HUES64 (cell line): Measurements from ENCODE around the gene EML6.
"Not testable (repeated sequence)": the region's sequence is repeated elsewhere in the genome, so short reads cannot be mapped to it uniquely, and the experiment has no call there.

Experiments
- H3K27ac ChIP-seq: 2 replicates; pipeline ENCODE4 v1.7.0; 2013; ENCODE audit warnings: low read depth, low read length, inconsistent platforms
- H3K27me3 ChIP-seq: 2 replicates; pipeline ENCODE4 v1.6.1; 2013; ENCODE audit warnings: mild to moderate bottlenecking, low read length; ENCODE audit not compliant: insufficient read depth
- H3K36me3 ChIP-seq: 2 replicates; pipeline ENCODE4 v1.6.1; 2013; ENCODE audit warnings: mild to moderate bottlenecking, low read length; ENCODE audit not compliant: insufficient read depth
- H3K4me1 ChIP-seq: 2 replicates; pipeline ENCODE4 v1.6.1; 2013; ENCODE audit warnings: mild to moderate bottlenecking, low read length, moderate library complexity; ENCODE audit not compliant: insufficient read depth
- H3K4me3 ChIP-seq: 2 replicates; pipeline ENCODE4 v1.5.1; 2013; ENCODE audit warnings: mild to moderate bottlenecking, low read length, moderate library complexity
- H3K9ac ChIP-seq: 2 replicates; pipeline ENCODE4 v1.6.1; 2013; ENCODE audit warnings: mild to moderate bottlenecking, low read depth, low read length
- H3K9me3 ChIP-seq: 2 replicates; pipeline ENCODE4 v1.6.1; 2013; ENCODE audit warnings: low read depth, low read length; ENCODE audit not compliant: insufficient read depth
- WGBS: fragments of 150-250, 120-280 bp; methylation state at CpG from one replicate; pipeline ENCODE4 v1.1.7; 2013; ENCODE audit warnings: missing lambda C conversion rate; 5-methylcytosine and 5-hydroxymethylcytosine counted together

The EML6 gene

GRCh38 chr2:54864727-54865126 is 141.3 kb downstream of the EML6 start:
- no peak overlapping the region for H3K9ac ChIP-seq

GRCh38 chr2:54866179-54866578 is 142.7 kb downstream of the EML6 start:
- H3K9ac ChIP-seq, result no peak overlapping the region
- no peaks in the 10 kb centered on the region for H3K9me3 ChIP-seq
- WGBS, result 93% methylated on average over 2 of the region's 2 CpGs
- no peak overlapping the region for H3K27ac ChIP-seq
- H3K27me3 ChIP-seq, result no peaks in the 10 kb centered on the region
- H3K36me3 ChIP-seq, result no peaks in the 10 kb centered on the region
- no peak overlapping the region for H3K4me3 ChIP-seq
- H3K4me1 ChIP-seq, result no peaks in the 10 kb centered on the region; the same call in 1 of the 2 replicates

More at GRCh38 chr2:54864727-54865126, 141.3 kb downstream of the EML6 start:
- 91% methylated on average over 4 of the region's 5 CpGs for WGBS
- Histone ChIP-seq H3K36me3 (no peaks in the 10 kb centered on the region), H3K27ac (no peak overlapping the region), H3K27me3 (no peaks in the 10 kb centered on the region), H3K4me1 (no peaks in the 10 kb centered on the region; the same call in 1 of the 2 replicates), H3K4me3 (no peak overlapping the region), H3K9me3 (no peaks in the 10 kb centered on the region)

- no peaks in the 10 kb centered on the region for H3K9me3 ChIP-seq
- H3K4me3 ChIP-seq, result no peak overlapping the region
- no peaks in the 10 kb centered on the region; the same call in 1 of the 2 replicates for H3K4me1 ChIP-seq
- no peaks in the 10 kb centered on the region for H3K27me3 ChIP-seq
- H3K27ac ChIP-seq, result no peak overlapping the region
- WGBS, result 78% methylated on average over 5 of the region's 5 CpGs
- no peaks in the 10 kb centered on the region for H3K36me3 ChIP-seq
- no peak overlapping the region for H3K9ac ChIP-seq
Observed at GRCh38 chr2:54866868-54867267, 143.4 kb downstream of the EML6 start.

- Histone ChIP-seq H3K9me3 (no peaks in the 10 kb centered on the region), H3K27me3 (no peaks in the 10 kb centered on the region), H3K36me3 (no peaks in the 10 kb centered on the region), H3K4me3 (no peak overlapping the region), H3K4me1 (no peaks in the 10 kb centered on the region; the same call in 1 of the 2 replicates), H3K27ac (no peak overlapping the region), H3K9ac (no peak overlapping the region)
- 92% methylated on average over 2 of the region's 2 CpGs for WGBS
Observed at GRCh38 chr2:54867457-54867856, 144.0 kb downstream of the EML6 start.

- WGBS, result 93% methylated on average over 13 of the region's 13 CpGs
- Histone ChIP-seq H3K4me1 (no peaks in the 10 kb centered on the region), H3K9me3 (no peaks in the 10 kb centered on the region), H3K4me3 (no peak overlapping the region), H3K27me3 (no peaks in the 10 kb centered on the region), H3K36me3 (no peaks in the 10 kb centered on the region), H3K9ac (no peak overlapping the region), H3K27ac (no peak overlapping the region)
Observed at GRCh38 chr2:54871457-54872107, 148.1 kb downstream of the EML6 start.

GRCh38 chr2:54872780-54873179 is 149.3 kb downstream of the EML6 start:
- Histone ChIP-seq H3K27me3 (no peaks in the 10 kb centered on the region), H3K36me3 (no peaks in the 10 kb centered on the region), H3K4me1 (no peaks in the 10 kb centered on the region), H3K9me3 (no peaks in the 10 kb centered on the region), H3K9ac (no peak overlapping the region), H3K27ac (no peak overlapping the region), H3K4me3 (no peak overlapping the region)
- 93% methylated on average over 3 of the region's 3 CpGs for WGBS

- not testable (repeated sequence) for H3K36me3 ChIP-seq, H3K9ac ChIP-seq, H3K9me3 ChIP-seq, H3K27me3 ChIP-seq, H3K4me1 ChIP-seq, H3K27ac ChIP-seq, H3K4me3 ChIP-seq
- 100% methylated on average over 1 of the region's 3 CpGs for WGBS
Observed at GRCh38 chr2:54873236-54873635, 149.8 kb downstream of the EML6 start.

- H3K36me3 ChIP-seq, result no peaks in the 10 kb centered on the region
Observed at GRCh38 chr2:54876764-54877163, 153.3 kb downstream of the EML6 start.

GRCh38 chr2:54878182-54878581 is 154.7 kb downstream of the EML6 start:
- no peak overlapping the region for H3K4me3 ChIP-seq
- H3K9ac ChIP-seq, result no peak overlapping the region
- WGBS, result 91% methylated on average over 4 of the region's 4 CpGs
- H3K36me3 ChIP-seq, result no peaks in the 10 kb centered on the region
- H3K27ac ChIP-seq, result no peak overlapping the region
- no peaks in the 10 kb centered on the region for H3K4me1 ChIP-seq
- H3K9me3 ChIP-seq, result no peaks in the 10 kb centered on the region
- H3K27me3 ChIP-seq, result no peaks in the 10 kb centered on the region

More at GRCh38 chr2:54876764-54877163, 153.3 kb downstream of the EML6 start:
- Histone ChIP-seq H3K27ac (no peak overlapping the region), H3K27me3 (no peaks in the 10 kb centered on the region), H3K9me3 (no peaks in the 10 kb centered on the region), H3K4me1 (no peaks in the 10 kb centered on the region), H3K4me3 (no peak overlapping the region), H3K9ac (no peak overlapping the region)
- WGBS, result 96% methylated on average over 1 of the region's 1 CpG

DNA sequence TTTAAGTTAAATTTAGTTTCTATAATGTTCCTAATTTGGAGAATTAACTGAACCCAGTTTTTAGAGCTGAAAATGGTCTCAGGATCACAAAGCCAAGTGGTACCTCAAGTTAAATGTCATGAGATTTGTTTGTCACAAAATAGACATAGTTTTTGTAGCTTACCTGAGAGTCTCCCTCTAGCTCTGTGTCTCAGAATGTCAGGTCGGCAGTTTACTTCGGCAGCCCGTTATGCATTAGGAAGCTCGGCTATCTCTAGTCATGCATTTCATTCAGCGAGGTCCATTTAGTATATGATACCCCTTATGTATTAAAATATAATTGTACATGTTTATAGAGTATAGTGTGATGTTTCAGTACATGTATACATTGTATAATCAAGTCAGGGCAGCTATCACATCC is 155.6 kb downstream of the EML6 start:
- H3K4me3 ChIP-seq, result no peak overlapping the region
- H3K9me3 ChIP-seq, result no peaks in the 10 kb centered on the region
- no peaks in the 10 kb centered on the region for H3K36me3 ChIP-seq
- 88% methylated on average over 4 of the region's 5 CpGs for whole genome bisulfite sequencing
- H3K4me1 ChIP-seq, result no peaks in the 10 kb centered on the region
- H3K27ac ChIP-seq, result no peak overlapping the region
- no peaks in the 10 kb centered on the region for H3K27me3 ChIP-seq
- H3K9ac ChIP-seq, result no peak overlapping the region

GRCh38 chr2:54879598-54880332 is 156.3 kb downstream of the EML6 start:
- WGBS, result 93% methylated on average over 14 of the region's 14 CpGs
- H3K9me3 ChIP-seq, result no peaks in the 10 kb centered on the region
- H3K4me3 ChIP-seq, result no peak overlapping the region

More at GRCh38 chr2:54879598-54880332, 156.3 kb downstream of the EML6 start:
- Histone ChIP-seq H3K9ac (no peak overlapping the region), H3K4me1 (no peaks in the 10 kb centered on the region), H3K36me3 (no peaks in the 10 kb centered on the region), H3K27me3 (no peaks in the 10 kb centered on the region), H3K27ac (no peak overlapping the region)
